Neural cell (in vitro differentiated cells): ENCODE measurements around the gene JMJD6.

ENCODE experiments used
- EP300 ChIP-seq: fragments of 450-650 bp; conservative IDR thresholded peaks from 2 replicates; pipeline ENCODE4 v1.6.1; 2014; ENCODE audit warnings: antibody characterized with exemption, mild to moderate bottlenecking, moderate library complexity; ENCODE audit not compliant: poor library complexity, severe bottlenecking
- EZH2 ChIP-seq: fragments of 200-600, 300-800 bp; shearing (Covaris generic), sonication (generic); IDR thresholded peaks from 2 replicates; pipeline ENCODE4 v1.6.1; 2014; ENCODE audit warnings: antibody characterized with exemption, low read length, borderline replicate concordance, mild to moderate bottlenecking; ENCODE audit not compliant: insufficient read depth, poor library complexity, severe bottlenecking
- MXI1 ChIP-seq: fragments of 450-650 bp; conservative IDR thresholded peaks from 2 replicates; pipeline ENCODE4 v1.6.1; 2014; ENCODE audit warnings: antibody characterized with exemption, mild to moderate bottlenecking; ENCODE audit not compliant: poor library complexity, severe bottlenecking
- POLR2AphosphoS5 ChIP-seq: IDR thresholded peaks from 2 replicates; pipeline ENCODE4 v1.6.1; 2012
- TF ChIP-seq, protein P1 (sequence below): fragments of 450-650 bp; IDR thresholded peaks from 2 replicates; pipeline ENCODE4 v1.5.1; 2014; ENCODE audit warnings: antibody characterized with exemption, mild to moderate bottlenecking, moderate library complexity; ENCODE audit not compliant: poor library complexity, severe bottlenecking

DNA sequence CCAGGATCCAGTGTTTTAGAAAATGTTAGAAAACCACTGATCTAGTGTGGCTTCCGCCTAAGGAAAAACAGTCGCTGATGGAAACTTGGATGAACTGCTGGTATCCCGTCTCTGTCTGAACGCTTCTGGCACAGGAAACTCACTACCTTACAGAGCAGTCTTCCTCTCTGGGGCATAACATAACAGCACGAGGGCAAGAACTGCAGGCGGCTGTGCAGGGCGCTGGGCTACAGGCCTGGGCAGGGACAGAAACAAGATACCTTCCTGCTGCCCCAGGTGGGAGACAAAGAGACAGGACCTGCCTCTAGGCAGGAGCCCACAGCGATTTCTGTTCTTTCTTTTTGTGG, 26.2 kb downstream of the JMJD6 start:
- TF ChIP-seq, protein P1, sequence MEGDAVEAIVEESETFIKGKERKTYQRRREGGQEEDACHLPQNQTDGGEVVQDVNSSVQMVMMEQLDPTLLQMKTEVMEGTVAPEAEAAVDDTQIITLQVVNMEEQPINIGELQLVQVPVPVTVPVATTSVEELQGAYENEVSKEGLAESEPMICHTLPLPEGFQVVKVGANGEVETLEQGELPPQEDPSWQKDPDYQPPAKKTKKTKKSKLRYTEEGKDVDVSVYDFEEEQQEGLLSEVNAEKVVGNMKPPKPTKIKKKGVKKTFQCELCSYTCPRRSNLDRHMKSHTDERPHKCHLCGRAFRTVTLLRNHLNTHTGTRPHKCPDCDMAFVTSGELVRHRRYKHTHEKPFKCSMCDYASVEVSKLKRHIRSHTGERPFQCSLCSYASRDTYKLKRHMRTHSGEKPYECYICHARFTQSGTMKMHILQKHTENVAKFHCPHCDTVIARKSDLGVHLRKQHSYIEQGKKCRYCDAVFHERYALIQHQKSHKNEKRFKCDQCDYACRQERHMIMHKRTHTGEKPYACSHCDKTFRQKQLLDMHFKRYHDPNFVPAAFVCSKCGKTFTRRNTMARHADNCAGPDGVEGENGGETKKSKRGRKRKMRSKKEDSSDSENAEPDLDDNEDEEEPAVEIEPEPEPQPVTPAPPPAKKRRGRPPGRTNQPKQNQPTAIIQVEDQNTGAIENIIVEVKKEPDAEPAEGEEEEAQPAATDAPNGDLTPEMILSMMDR, result no peak
- no peak for TF ChIP-seq EZH2
- TF ChIP-seq POLR2AphosphoS5, result no peak
- TF ChIP-seq EP300, result no peak
- no peak for TF ChIP-seq MXI1
